LHCN-M2 (cell line): Measurements from ENCODE around the gene SLC22A5. TPM values are rescaled to one million over a fixed set of nuclear protein-coding genes. Genes with fewer than 3 reads are reported as not detected.
"Not testable (repeated sequence)": the region's sequence is repeated elsewhere in the genome, so short reads cannot be mapped to it uniquely, and the experiment has no call there.

Experiments used
- DNase-seq: peaks from one replicate; pipeline ENCODE4 v3.0.0-alpha.2; 2012; ENCODE audit warnings: low read depth
- total RNA-seq: library from RNA; depleted of rRNA; stranded (reverse); fragments of >200 nt; gene quantifications from 2 replicates; pipeline ENCODE4 v1.2.3, GENCODE V29; 2014

SLC22A5 gene
- total RNA-seq, 1 experiment from 2014 or later: 5.6 TPM

- DNase-seq: no peak
Measured at GRCh38 chr5:132411304-132412013, 41.9 kb downstream of the SLC22A5 start.

- DNase-seq: no peak
Measured at GRCh38 chr5:132413567-132413966, 44.1 kb downstream of the SLC22A5 start.

- DNase-seq: peak; percentile 86
Measured at GRCh38 chr5:132414634-132415378, 45.3 kb downstream of the SLC22A5 start.

- not testable (repeated sequence) for DNase-seq
Measured at GRCh38 chr5:132415516-132415915, 46.0 kb downstream of the SLC22A5 start.

- DNase-seq: no peak
Measured at GRCh38 chr5:132416306-132417009, 46.9 kb downstream of the SLC22A5 start.

- DNase-seq: no peak
Measured at GRCh38 chr5:132417010-132417439, 47.5 kb downstream of the SLC22A5 start.

GRCh38 chr5:132417461-132417860, 48.0 kb downstream of the SLC22A5 start:
- no peak for DNase-seq

- no peak for DNase-seq
Measured at GRCh38 chr5:132417889-132418485, 48.5 kb downstream of the SLC22A5 start.

GRCh38 chr5:132418881-132419280, 49.4 kb downstream of the SLC22A5 start:
- DNase-seq: peak; percentile 61

GRCh38 chr5:132419502-132420468, 50.3 kb downstream of the SLC22A5 start:
- peak; percentile 69 for DNase-seq

GRCh38 chr5:132420706-132421272, 51.3 kb downstream of the SLC22A5 start:
- DNase-seq: peak; percentile 34

- no peak for DNase-seq
Measured at GRCh38 chr5:132421462-132421861, 52.0 kb downstream of the SLC22A5 start.

GRCh38 chr5:132422720-132423437, 53.4 kb downstream of the SLC22A5 start:
- no peak for DNase-seq

GRCh38 chr5:132423438-132423898, 54.0 kb downstream of the SLC22A5 start:
- no peak for DNase-seq

GRCh38 chr5:132424167-132424880, 54.8 kb downstream of the SLC22A5 start:
- no peak for DNase-seq

GRCh38 chr5:132425009-132425937, 55.8 kb downstream of the SLC22A5 start:
- DNase-seq: peak; percentile 84

- DNase-seq: no peak
Measured at GRCh38 chr5:132425975-132426524, 56.5 kb downstream of the SLC22A5 start.
